CD4-positive, CD25-positive, alpha-beta regulatory T cell (primary cell): ENCODE data around the gene FRMD3. TPM values are rescaled to one million over a fixed set of nuclear protein-coding genes. Genes with fewer than 3 reads are reported as not detected.

Experiments
- ATAC-seq, 2 donors: fragments of 150-1000 bp; cut with Tn5 transposase; one replicate each; pipeline ENCODE4 v1.10.0; 2021; ENCODE audit warnings: low read depth in 2 of 2, moderate number of reproducible peaks in 2 of 2, moderate library complexity in 1 of 2
- DNase-seq, 3 donors: peaks; one replicate each; pipeline versions ENCODE4 v3.0.0 to v3.0.0-alpha.2; 2012 to 2022; ENCODE audit warnings: mixed read lengths in 1 of 3
- H3K27ac ChIP-seq: one replicate; pipeline ENCODE4 v1.7.0; 2013; ENCODE audit warnings: mild to moderate bottlenecking, low read length; ENCODE audit not compliant: insufficient read depth, poor library complexity, severe bottlenecking
- H3K27me3 ChIP-seq: one replicate; pipeline ENCODE4 v1.7.0; 2013; ENCODE audit warnings: low read length; ENCODE audit not compliant: control insufficient read depth, insufficient read depth
- H3K36me3 ChIP-seq: one replicate; pipeline ENCODE4 v1.7.0; 2013; ENCODE audit warnings: mild to moderate bottlenecking, low read length, moderate library complexity; ENCODE audit not compliant: control insufficient read depth, insufficient read depth
- H3K4me1 ChIP-seq: 2 replicates; pipeline ENCODE4 v1.7.0; 2013; ENCODE audit warnings: mild to moderate bottlenecking, low read length; ENCODE audit not compliant: insufficient read depth, control insufficient read depth, poor library complexity, severe bottlenecking
- H3K4me3 ChIP-seq: one replicate; pipeline ENCODE4 v1.7.0; 2013; ENCODE audit warnings: low read depth, mild to moderate bottlenecking, low read length, moderate library complexity
- H3K9me3 ChIP-seq, 2 experiments: 1 replicate in 1 of 2; 2 replicates in 1 of 2; pipeline ENCODE4 v1.7.0; 2013; ENCODE audit warnings: low read length in 2 of 2, mild to moderate bottlenecking in 1 of 2, moderate library complexity in 1 of 2; ENCODE audit not compliant: control insufficient read depth in 2 of 2
- H3K27ac Mint-ChIP-seq, 3 donors: one replicate each; pipeline ENCODE4 v1.8.0; 2020 to 2022; ENCODE audit warnings: mild to moderate bottlenecking in 3 of 3, mixed read lengths in 3 of 3, moderate library complexity in 2 of 3
- H3K27me3 Mint-ChIP-seq: one replicate; pipeline ENCODE4 v1.8.0; 2022; ENCODE audit warnings: mild to moderate bottlenecking, mixed read lengths
- H3K36me3 Mint-ChIP-seq: one replicate; pipeline ENCODE4 v1.8.0; 2020; ENCODE audit warnings: mixed read lengths
- H3K4me1 Mint-ChIP-seq, 4 donors: one replicate each; pipeline ENCODE4 v1.8.0; 2020 to 2022; ENCODE audit warnings: mixed read lengths in 4 of 4, mild to moderate bottlenecking in 1 of 4
- H3K4me3 Mint-ChIP-seq, 4 donors: one replicate each; pipeline ENCODE4 v1.8.0; 2020 to 2022; ENCODE audit warnings: mild to moderate bottlenecking in 4 of 4, mixed read lengths in 4 of 4, moderate library complexity in 3 of 4
- H3K9me3 Mint-ChIP-seq, 7 donors: one replicate each; pipeline ENCODE4 v1.8.0; 2020 to 2022; ENCODE audit warnings: mixed read lengths in 7 of 7, mild to moderate bottlenecking in 3 of 7, moderate library complexity in 2 of 7
- polyA plus RNA-seq, 4 donors: library from polyadenylated mRNA; unstranded; fragments of 300-500 nt; fragmentation: Illumina TruSeq; gene quantifications; one replicate each; pipeline ENCODE4 v1.2.3, GENCODE V29; 2021
- total RNA-seq: library from RNA; stranded (reverse); gene quantifications from one replicate; pipeline ENCODE4 v1.2.3, GENCODE V29; 2022

The FRMD3 gene
- total and polyA plus RNA-seq, 5 donors from 2014 or later: 0.25 to 2.8 TPM; not detected in 3

DNA sequence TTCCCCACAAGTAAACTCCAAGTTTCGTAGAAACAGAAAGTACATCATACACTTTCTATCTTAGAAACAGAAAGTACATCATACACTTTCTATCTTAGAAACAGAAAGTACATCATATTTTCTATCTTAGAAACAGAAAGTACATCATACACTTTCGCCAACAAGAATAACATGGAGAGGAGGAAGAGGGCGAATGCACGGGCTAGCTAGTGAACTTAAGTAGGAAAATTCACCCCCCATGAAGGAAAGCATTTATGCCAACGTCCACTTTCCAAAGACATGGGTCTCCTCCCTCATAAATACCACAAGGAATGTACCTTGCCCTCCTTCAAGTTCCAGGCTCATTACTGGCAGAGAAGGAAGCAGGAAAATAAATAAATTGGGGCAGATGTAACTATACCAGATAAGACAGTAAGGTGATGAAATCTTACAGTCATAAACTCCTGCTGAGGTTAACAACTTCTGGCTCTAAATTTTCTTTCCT, 64.7 kb downstream of the FRMD3 start:
- DNase-seq (peak in 1 of 3 donors; percentile 36), ATAC-seq (peak; percentile 24 to 37)
- peak overlapping the region; percentile 51 for H3K4me3 ChIP-seq
- no peak overlapping the region for H3K27ac ChIP-seq
- Mint-ChIP-seq H3K36me3 (peaks cover 5% of the 10 kb centered on the region), H3K4me1 (peaks cover 0 to 16% (median 11%) of the 10 kb centered on the region in 4 donors), H3K4me3 (peak overlapping the region in 3 of 4 donors; percentile 5 to 35 (median 19)), H3K9me3 (peaks cover 0 to 6% (median 2%) of the 10 kb centered on the region in 7 donors), H3K27ac (peak overlapping the region; percentile 1 to 63 (median 8)), H3K27me3 (peaks cover 6% of the 10 kb centered on the region)
- H3K9me3 ChIP-seq: no peaks in the 10 kb centered on the region
- H3K36me3 ChIP-seq: no peaks in the 10 kb centered on the region
- no peaks in the 10 kb centered on the region for H3K4me1 ChIP-seq
- no peaks in the 10 kb centered on the region for H3K27me3 ChIP-seq

DNA sequence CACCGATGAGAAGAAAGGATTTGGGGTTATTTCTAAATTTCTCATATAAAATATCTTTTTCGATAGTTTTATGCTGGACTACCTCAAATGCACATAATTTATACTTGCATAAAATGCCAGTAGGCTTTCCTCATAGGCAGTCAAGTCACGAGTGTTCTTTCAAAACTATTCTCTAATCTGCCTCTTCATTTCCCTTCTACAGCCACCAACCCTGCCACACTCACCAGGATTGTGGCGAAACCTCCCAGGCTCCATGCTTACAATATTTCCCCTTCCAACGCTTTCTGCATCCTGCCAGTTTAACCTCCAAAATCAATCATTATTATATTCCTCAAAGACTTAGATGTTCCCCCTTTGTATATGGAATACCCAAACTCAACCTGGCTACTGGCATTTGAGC, 65.4 kb downstream of the FRMD3 start:
- no peaks in the 10 kb centered on the region for H3K9me3 ChIP-seq
- Mint-ChIP-seq H3K27ac (peak overlapping the region; percentile 1 to 63 (median 27)), H3K4me1 (peaks cover 0 to 16% (median 11%) of the 10 kb centered on the region in 4 donors), H3K36me3 (peaks cover 5% of the 10 kb centered on the region), H3K4me3 (peak overlapping the region in 1 of 4 donors; percentile 29), H3K27me3 (peaks cover 9% of the 10 kb centered on the region), H3K9me3 (peaks cover 0 to 6% (median 2%) of the 10 kb centered on the region in 7 donors)
- H3K27me3 ChIP-seq: no peaks in the 10 kb centered on the region
- DNase-seq: no peak
- H3K4me1 ChIP-seq: no peaks in the 10 kb centered on the region
- peak overlapping the region; percentile 51 for H3K4me3 ChIP-seq
- H3K36me3 ChIP-seq: no peaks in the 10 kb centered on the region
- no peak overlapping the region for H3K27ac ChIP-seq
- ATAC-seq: no peak

DNA sequence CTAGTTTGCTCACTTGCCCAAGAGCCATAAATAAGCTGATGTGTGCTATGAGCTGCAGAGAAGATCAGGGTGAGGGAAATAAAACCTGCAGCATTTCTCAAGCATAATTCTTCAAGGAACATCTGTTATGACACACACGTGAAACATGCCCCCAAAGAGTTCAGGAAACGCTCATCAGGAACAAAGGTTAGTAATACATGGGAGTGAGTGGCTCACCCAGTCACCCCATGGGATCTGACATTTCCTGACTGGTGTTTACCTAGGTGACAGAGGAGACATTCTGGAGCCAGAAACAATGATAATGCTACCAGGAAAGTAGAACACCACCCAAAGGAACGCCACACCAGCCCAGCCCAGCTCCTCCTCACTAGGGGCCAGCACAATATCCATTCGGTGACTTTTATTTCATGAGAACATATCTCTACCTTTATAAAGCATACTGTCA, 66.0 kb downstream of the FRMD3 start:
- no peaks in the 10 kb centered on the region for H3K27me3 ChIP-seq
- Mint-ChIP-seq H3K4me3 (no peak overlapping the region), H3K27ac (no peak overlapping the region), H3K4me1 (peaks cover 0 to 16% (median 11%) of the 10 kb centered on the region in 4 donors), H3K36me3 (peaks cover 5% of the 10 kb centered on the region), H3K27me3 (peaks cover 9% of the 10 kb centered on the region), H3K9me3 (peaks cover 0 to 6% (median 2%) of the 10 kb centered on the region in 7 donors)
- ATAC-seq: no peak
- no peak overlapping the region for H3K27ac ChIP-seq
- no peaks in the 10 kb centered on the region for H3K9me3 ChIP-seq
- H3K4me3 ChIP-seq: no peak overlapping the region
- DNase-seq: no peak
- H3K36me3 ChIP-seq: no peaks in the 10 kb centered on the region
- H3K4me1 ChIP-seq: no peaks in the 10 kb centered on the region

DNA sequence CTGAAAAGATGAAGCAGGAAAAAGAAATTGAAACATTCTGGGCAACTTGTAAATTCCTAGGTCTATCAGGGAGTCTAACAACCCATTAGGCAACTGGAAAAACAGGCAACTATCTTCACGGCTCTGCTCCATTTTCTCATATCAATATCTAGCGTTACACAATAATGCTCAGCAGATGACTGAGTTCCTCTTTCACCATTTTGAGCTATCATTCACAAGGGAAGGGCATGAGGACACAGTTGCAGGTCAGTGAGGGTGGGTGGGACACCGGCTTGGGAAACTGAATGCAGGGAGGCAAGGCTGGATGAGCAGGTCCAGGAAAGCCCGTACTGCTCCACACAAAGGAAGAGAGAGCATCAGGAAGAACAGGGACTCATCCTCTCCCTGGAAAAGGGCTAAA, 67.0 kb downstream of the FRMD3 start:
- peaks cover 0 to 3% (median 0%) of the 10 kb centered on the region in 7 donors for H3K9me3 Mint-ChIP-seq
- Histone ChIP-seq H3K27me3 (no peaks in the 10 kb centered on the region), H3K4me3 (no peak overlapping the region), H3K4me1 (no peaks in the 10 kb centered on the region), H3K36me3 (no peaks in the 10 kb centered on the region), H3K27ac (no peak overlapping the region), H3K9me3 (no peaks in the 10 kb centered on the region)
- peaks cover 0 to 16% (median 11%) of the 10 kb centered on the region in 4 donors for H3K4me1 Mint-ChIP-seq
- H3K27ac Mint-ChIP-seq: no peak overlapping the region
- peaks cover 9% of the 10 kb centered on the region for H3K27me3 Mint-ChIP-seq
- H3K36me3 Mint-ChIP-seq: peaks cover 5% of the 10 kb centered on the region
- H3K4me3 Mint-ChIP-seq: no peak overlapping the region
- DNase-seq (no peak), ATAC-seq (no peak)

DNA sequence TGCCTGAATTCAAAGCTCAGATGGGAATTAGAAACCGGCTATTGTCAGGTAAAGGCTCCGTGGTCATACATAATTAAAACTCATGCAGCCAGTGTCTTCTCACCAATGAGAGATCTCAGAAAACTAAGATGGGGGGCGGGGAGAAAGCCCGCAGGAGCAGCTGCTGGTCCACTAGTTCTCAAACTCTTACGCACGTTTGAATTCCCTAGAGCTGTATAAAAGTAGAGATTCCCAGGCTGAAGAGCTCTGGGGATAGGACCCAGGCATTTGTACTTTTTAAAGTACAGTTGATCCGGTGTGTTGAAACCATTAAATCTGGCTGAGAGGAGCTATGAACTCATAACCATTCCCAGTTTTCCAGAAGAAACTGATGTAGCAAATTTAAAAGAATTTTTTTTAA, 68.5 kb downstream of the FRMD3 start:
- Histone ChIP-seq H3K9me3 (no peaks in the 10 kb centered on the region), H3K36me3 (no peaks in the 10 kb centered on the region), H3K4me1 (no peaks in the 10 kb centered on the region), H3K27ac (no peak overlapping the region), H3K27me3 (no peaks in the 10 kb centered on the region), H3K4me3 (no peak overlapping the region)
- ATAC-seq: no peak
- Mint-ChIP-seq H3K36me3 (peaks cover 5% of the 10 kb centered on the region), H3K9me3 (peaks cover 0 to 2% (median 0%) of the 10 kb centered on the region in 7 donors), H3K4me1 (peaks cover 0 to 16% (median 11%) of the 10 kb centered on the region in 4 donors), H3K27me3 (peaks cover 9% of the 10 kb centered on the region), H3K27ac (no peak overlapping the region), H3K4me3 (no peak overlapping the region)
- no peak for DNase-seq

DNA sequence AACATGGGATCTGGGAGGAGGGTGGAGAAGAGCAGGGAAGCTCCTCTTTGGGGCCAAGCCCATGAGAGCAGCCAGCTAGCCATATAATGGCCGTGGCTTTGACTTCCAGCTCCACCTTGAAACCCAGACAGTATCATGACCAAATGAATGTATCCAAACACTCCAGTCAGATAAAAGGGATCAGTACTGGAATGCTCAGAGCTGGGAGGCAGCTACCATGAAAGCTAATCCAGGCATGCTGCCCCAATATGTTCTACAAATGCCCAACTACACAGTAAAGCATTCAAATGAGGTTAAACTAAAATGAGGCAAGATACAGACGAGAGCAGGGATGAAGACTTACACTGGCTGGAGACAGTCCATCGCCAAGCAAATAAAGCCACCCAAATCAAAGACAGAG, 69.4 kb downstream of the FRMD3 start:
- Histone ChIP-seq H3K36me3 (no peaks in the 10 kb centered on the region), H3K4me1 (no peaks in the 10 kb centered on the region), H3K9me3 (no peaks in the 10 kb centered on the region), H3K27ac (no peak overlapping the region), H3K4me3 (no peak overlapping the region), H3K27me3 (no peaks in the 10 kb centered on the region)
- Mint-ChIP-seq H3K36me3 (peaks cover 5% of the 10 kb centered on the region), H3K27me3 (peaks cover 9% of the 10 kb centered on the region), H3K9me3 (peaks cover 0 to 2% (median 0%) of the 10 kb centered on the region in 7 donors), H3K4me3 (no peak overlapping the region), H3K27ac (no peak overlapping the region), H3K4me1 (peaks cover 0 to 11% (median 9%) of the 10 kb centered on the region in 4 donors)
- DNase-seq (no peak), ATAC-seq (no peak)

DNA sequence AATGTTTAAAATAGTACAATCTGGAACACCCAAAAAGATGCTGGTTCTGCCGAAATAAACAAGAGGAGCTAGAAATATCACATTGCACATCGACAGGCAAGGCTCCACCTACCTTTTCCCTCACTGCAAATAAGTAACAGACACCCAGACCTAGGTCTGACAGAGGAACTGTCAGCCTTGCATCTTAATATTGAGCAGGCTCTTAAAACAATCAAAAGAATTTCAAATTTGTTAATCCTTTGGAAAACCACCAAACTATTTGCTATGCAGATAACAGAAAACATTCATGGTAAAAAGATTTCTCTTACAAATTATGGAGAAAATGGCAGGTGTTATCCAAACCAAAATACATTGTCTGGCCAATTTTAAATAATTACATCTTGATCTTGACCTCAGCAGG, 71.3 kb downstream of the FRMD3 start:
- Mint-ChIP-seq H3K27me3 (peaks cover 4% of the 10 kb centered on the region), H3K4me3 (no peak overlapping the region), H3K36me3 (no peaks in the 10 kb centered on the region), H3K27ac (no peak overlapping the region), H3K9me3 (no peaks in the 10 kb centered on the region), H3K4me1 (no peaks in the 10 kb centered on the region)
- Histone ChIP-seq H3K9me3 (no peaks in the 10 kb centered on the region), H3K36me3 (no peaks in the 10 kb centered on the region), H3K27ac (no peak overlapping the region), H3K4me1 (no peaks in the 10 kb centered on the region), H3K27me3 (no peaks in the 10 kb centered on the region), H3K4me3 (no peak overlapping the region)
- ATAC-seq (no peak), DNase-seq (no peak)

DNA sequence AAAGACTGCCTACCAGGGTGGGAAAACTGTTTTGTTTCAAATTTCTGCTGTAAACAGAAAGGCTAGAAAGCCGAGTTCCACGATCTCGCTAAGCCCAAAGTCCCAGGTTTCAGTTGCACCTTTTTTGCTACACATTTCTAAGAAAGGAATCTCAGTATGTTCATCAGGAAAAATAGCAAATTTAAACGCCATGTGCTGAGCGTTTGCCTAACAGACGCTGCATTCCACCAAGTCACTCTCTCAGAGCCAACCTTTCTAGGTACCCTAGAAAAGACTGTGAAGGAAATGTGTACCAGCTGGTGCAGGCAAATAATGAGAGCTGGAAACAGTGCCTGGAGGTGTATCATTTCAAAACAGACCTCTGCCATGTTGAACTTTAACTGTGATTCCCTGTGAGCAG, 71.8 kb downstream of the FRMD3 start:
- no peaks in the 10 kb centered on the region for H3K4me1 Mint-ChIP-seq
- DNase-seq (no peak), ATAC-seq (no peak)
- Histone ChIP-seq H3K27me3 (no peaks in the 10 kb centered on the region), H3K9me3 (no peaks in the 10 kb centered on the region), H3K36me3 (no peaks in the 10 kb centered on the region), H3K27ac (no peak overlapping the region), H3K4me1 (no peaks in the 10 kb centered on the region), H3K4me3 (no peak overlapping the region)
- no peak overlapping the region for H3K4me3 Mint-ChIP-seq
- H3K9me3 Mint-ChIP-seq: peaks cover 0 to 1% (median 0%) of the 10 kb centered on the region in 7 donors
- no peak overlapping the region for H3K27ac Mint-ChIP-seq
- H3K27me3 Mint-ChIP-seq: peaks cover 4% of the 10 kb centered on the region
- H3K36me3 Mint-ChIP-seq: no peaks in the 10 kb centered on the region
